GM23338 (cell line): ENCODE results near the gene C4orf36. TPM values are rescaled to one million over a fixed set of nuclear protein-coding genes. Genes with fewer than 3 reads are reported as not detected.

Source experiments
- ATAC-seq: fragments of 200-7000 bp; cut with Tn5 transposase; 3 replicates; pipeline ENCODE4 v1.9.1; 2020
- DNase-seq: peaks from one replicate; pipeline ENCODE4 v3.0.0-alpha.2; 2015; ENCODE audit warnings: low spot score
- H2AFZ ChIP-seq: fragments of 200-600 bp; sonication (generic); 2 replicates; pipeline ENCODE4 v1.8.0; 2016; ENCODE audit warnings: antibody characterized with exemption, mild to moderate bottlenecking, moderate library complexity
- H3F3A ChIP-seq: fragments of 200-600 bp; sonication (generic); replicated peaks from 2 replicates; pipeline ENCODE4 v1.8.0; 2017; ENCODE audit warnings: antibody characterized with exemption, mixed run types, low read depth
- H3K27ac ChIP-seq: fragments of 200-600 bp; sonication (generic); 2 replicates; pipeline ENCODE4 v1.6.1; 2016; ENCODE audit warnings: low read depth
- H3K27me3 ChIP-seq: fragments of 200-600 bp; sonication (generic); 2 replicates; pipeline ENCODE4 v1.8.0; 2016; ENCODE audit warnings: mild to moderate bottlenecking, mixed run types, moderate library complexity; ENCODE audit not compliant: insufficient read depth
- H3K36me3 ChIP-seq: fragments of 200-600 bp; sonication (generic); 2 replicates; pipeline ENCODE4 v1.8.0; 2016; ENCODE audit warnings: mild to moderate bottlenecking; ENCODE audit not compliant: insufficient read depth
- H3K4me1 ChIP-seq: fragments of 200-600 bp; sonication (generic); 2 replicates; pipeline ENCODE4 v1.8.0; 2016; ENCODE audit warnings: mild to moderate bottlenecking, moderate library complexity; ENCODE audit not compliant: insufficient read depth
- H3K4me2 ChIP-seq: fragments of 200-600 bp; sonication (generic); 2 replicates; pipeline ENCODE4 v1.7.1; 2017; ENCODE audit warnings: mixed run types
- H3K4me3 ChIP-seq: fragments of 200-600 bp; sonication (generic); 2 replicates; pipeline ENCODE4 v1.6.1; 2016; ENCODE audit warnings: mixed run types
- H3K79me2 ChIP-seq: fragments of 200-600 bp; sonication (generic); replicated peaks from 2 replicates; pipeline ENCODE4 v1.8.0; 2017; ENCODE audit warnings: mild to moderate bottlenecking; ENCODE audit not compliant: insufficient read depth
- H3K9me2 ChIP-seq: fragments of 200-600 bp; sonication (generic); 2 replicates; pipeline ENCODE4 v1.8.0; 2017; ENCODE audit not compliant: insufficient read depth
- H4K20me1 ChIP-seq: fragments of 200-600 bp; sonication (generic); replicated peaks from 2 replicates; pipeline ENCODE4 v1.8.0; 2017; ENCODE audit warnings: mild to moderate bottlenecking; ENCODE audit not compliant: insufficient read depth
- H3K27ac Mint-ChIP-seq: 2 replicates; pipeline ENCODE4 v1.8.0; 2020; ENCODE audit warnings: inconsistent platforms, mild to moderate bottlenecking, moderate library complexity, mixed read lengths
- H3K27me3 Mint-ChIP-seq: 3 replicates; pipeline ENCODE4 v1.8.0; 2022; ENCODE audit warnings: low read depth, mild to moderate bottlenecking, moderate library complexity, mixed read lengths, inconsistent platforms; ENCODE audit not compliant: insufficient read depth, poor library complexity
- H3K36me3 Mint-ChIP-seq: 3 replicates; pipeline ENCODE4 v1.8.0; 2021; ENCODE audit warnings: low read depth, mild to moderate bottlenecking, inconsistent platforms, moderate library complexity, mixed read lengths
- H3K4me1 Mint-ChIP-seq: 3 replicates; pipeline ENCODE4 v1.8.0; 2020; ENCODE audit warnings: mild to moderate bottlenecking, inconsistent platforms, mixed read lengths
- H3K4me3 Mint-ChIP-seq: 3 replicates; pipeline ENCODE4 v1.8.0; 2021; ENCODE audit warnings: moderate library complexity, mild to moderate bottlenecking, inconsistent platforms, mixed read lengths
- H3K9me3 Mint-ChIP-seq: 3 replicates; pipeline ENCODE4 v1.8.0; 2020; ENCODE audit warnings: moderate library complexity, mild to moderate bottlenecking, inconsistent platforms, mixed read lengths
- CREB1 ChIP-seq: fragments of 250-450 bp; sonication (Bioruptor Pico); IDR thresholded peaks from 2 replicates; pipeline ENCODE4 v1.5.0; 2020; ENCODE audit warnings: low read depth, mild to moderate bottlenecking, moderate library complexity
- ETS1 ChIP-seq: IDR thresholded peaks from 2 replicates; pipeline ENCODE4 v1.6.1; 2016; ENCODE audit warnings: antibody characterized with exemption
- EZH2 ChIP-seq: fragments of 200-600 bp; sonication (generic); IDR thresholded peaks from one replicate; pipeline ENCODE4 v1.8.0; 2017; ENCODE audit warnings: antibody characterized with exemption, mild to moderate bottlenecking, low read depth; ENCODE audit not compliant: unreplicated experiment
- POLR2AphosphoS5 ChIP-seq: IDR thresholded peaks from 2 replicates; pipeline ENCODE4 v1.6.1; 2016; ENCODE audit warnings: antibody characterized with exemption, low read depth
- REST ChIP-seq: IDR thresholded peaks from one replicate; pipeline ENCODE4 v1.6.1; 2018; ENCODE audit warnings: antibody characterized with exemption; ENCODE audit not compliant: unreplicated experiment
- ZNF462 ChIP-seq: fragments of 250-450 bp; sonication (Bioruptor Pico); IDR thresholded peaks from 2 replicates; pipeline ENCODE4 v1.5.0; 2020; ENCODE audit warnings: mild to moderate bottlenecking, moderate library complexity
- polyA plus RNA-seq: library from polyadenylated mRNA; unstranded; fragments of >200 nt; fragmentation: Nextera tagmentation; extraction: Ambion mirVana; gene quantifications from 2 replicates; pipeline ENCODE4 v1.2.1, GENCODE V29; 2016
- total RNA-seq: library from RNA; depleted of rRNA; stranded (reverse); fragments of >200 nt; shearing (Covaris generic); gene quantifications from 2 replicates; pipeline ENCODE4 v1.2.3, GENCODE V29; 2014
- TF ChIP-seq, protein P1 (sequence below), 2 experiments: fragments of 200-600 bp in 1 of 2; sonication (generic) in 1 of 2; conservative IDR thresholded peaks; 2 replicates each; pipeline versions ENCODE4 v1.5.1 to v1.6.1; 2016 to 2017; ENCODE audit warnings: antibody characterized with exemption in 2 of 2, low read depth in 2 of 2, mild to moderate bottlenecking in 2 of 2, moderate library complexity in 1 of 2

Gene C4orf36
- total and polyA plus RNA-seq, 2 experiments from 2014 or later = 1.1 to 1.6 TPM

DNA sequence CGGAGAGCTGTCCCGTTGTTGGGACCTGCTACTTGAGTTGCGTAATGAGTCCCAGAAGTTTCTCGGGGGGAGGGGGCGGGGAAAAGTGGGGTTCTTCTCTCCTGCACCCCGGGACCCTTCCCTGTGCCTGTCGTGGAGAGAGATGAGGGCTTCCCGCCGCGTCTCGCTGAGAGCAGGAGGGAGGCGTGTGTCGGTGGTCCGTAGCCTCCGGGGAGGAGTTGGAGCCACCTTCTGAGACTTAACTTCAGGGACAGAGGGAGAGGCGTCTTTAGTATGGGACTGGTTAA lies 43.3 kb upstream of the C4orf36 start (continued):
- no peak for TF ChIP-seq ZNF462

DNA sequence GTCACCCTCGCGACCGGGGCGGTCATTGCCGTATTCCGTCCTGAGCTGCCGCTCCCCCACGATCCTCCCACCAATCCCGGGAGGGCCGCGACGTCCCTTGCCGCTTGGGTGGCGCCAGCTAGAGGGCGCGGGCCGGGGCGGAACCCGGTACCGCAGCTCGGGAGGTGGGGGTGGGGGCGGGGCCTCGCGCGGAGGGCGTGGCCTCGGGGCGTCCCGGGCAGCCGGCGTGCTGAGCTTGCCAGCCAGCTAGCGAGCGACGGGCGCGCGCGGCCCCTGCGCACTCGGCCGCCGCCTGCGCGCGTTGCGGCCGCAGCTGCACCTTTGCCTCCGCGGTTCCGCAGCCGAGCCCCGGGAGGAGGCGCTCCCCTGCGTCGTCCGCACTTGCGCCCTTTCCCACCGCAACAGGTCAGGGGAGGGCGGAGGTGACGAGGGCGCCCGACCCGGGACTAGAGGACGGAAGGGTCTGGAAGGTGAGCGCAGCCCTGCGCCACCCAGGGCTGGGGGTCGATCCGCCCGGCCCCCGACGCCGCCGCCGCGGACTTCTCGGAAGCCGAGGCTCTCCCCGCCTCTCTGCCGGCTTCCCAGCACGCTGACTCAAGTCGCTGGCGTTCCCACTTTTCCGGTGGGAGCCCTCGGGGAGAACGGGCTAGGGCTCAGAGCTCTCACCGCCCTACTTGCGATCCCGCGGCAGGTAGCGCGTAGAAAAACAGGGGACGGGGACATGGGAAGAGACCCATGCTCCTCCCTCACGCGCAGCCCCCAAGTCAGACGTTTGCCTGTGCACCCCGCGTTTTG lies 42.7 kb upstream of the C4orf36 start, which contains the start of gene AFF1:
TSS of gene AFF1 (plus strand) at position 241 of the 795 bp plus-strand sequence. CDS start 13,523 bp downstream, outside the sequence.
- Histone ChIP-seq H2AFZ (peak within 1 kb of the TSS; percentile 83), H3K27me3 (no peaks in the 10 kb centered on the region), H3K4me2 (peak within 1 kb of the TSS; percentile 91), H3F3A (peaks cover 9% of the 10 kb centered on the region), H3K4me1 (peaks cover 37% of the 10 kb centered on the region), H4K20me1 (peaks cover 10% of the 10 kb centered on the region; the same call in 1 of the 2 replicates), H3K79me2 (peaks cover 39% of the 10 kb centered on the region), H3K36me3 (no peaks in the 10 kb centered on the region), H3K4me3 (peak within 1 kb of the TSS; percentile 71), H3K9me2 (no peaks in the 10 kb centered on the region), H3K27ac (peak within 1 kb of the TSS; percentile 93)
- ATAC-seq = peak; percentile 73
- Mint-ChIP-seq H3K27me3 (peaks cover 8% of the 10 kb centered on the region), H3K4me3 (peak within 1 kb of the TSS; percentile 87), H3K4me1 (peaks cover 36% of the 10 kb centered on the region), H3K9me3 (no peaks in the 10 kb centered on the region; the same call in 2 of the 3 replicates), H3K27ac (peak within 1 kb of the TSS; percentile 96), H3K36me3 (peaks cover 7% of the 10 kb centered on the region)
- DNase-seq = peak; percentile 94
- TF ChIP-seq EZH2 (no peak), POLR2AphosphoS5 (peak; percentile 87), ETS1 (peak; percentile 20; the same call in 1 of the 2 replicates), REST (peak; percentile 19), CREB1 (CRISPR knock-in tag) (no peak)
- TF ChIP-seq, protein P1, sequence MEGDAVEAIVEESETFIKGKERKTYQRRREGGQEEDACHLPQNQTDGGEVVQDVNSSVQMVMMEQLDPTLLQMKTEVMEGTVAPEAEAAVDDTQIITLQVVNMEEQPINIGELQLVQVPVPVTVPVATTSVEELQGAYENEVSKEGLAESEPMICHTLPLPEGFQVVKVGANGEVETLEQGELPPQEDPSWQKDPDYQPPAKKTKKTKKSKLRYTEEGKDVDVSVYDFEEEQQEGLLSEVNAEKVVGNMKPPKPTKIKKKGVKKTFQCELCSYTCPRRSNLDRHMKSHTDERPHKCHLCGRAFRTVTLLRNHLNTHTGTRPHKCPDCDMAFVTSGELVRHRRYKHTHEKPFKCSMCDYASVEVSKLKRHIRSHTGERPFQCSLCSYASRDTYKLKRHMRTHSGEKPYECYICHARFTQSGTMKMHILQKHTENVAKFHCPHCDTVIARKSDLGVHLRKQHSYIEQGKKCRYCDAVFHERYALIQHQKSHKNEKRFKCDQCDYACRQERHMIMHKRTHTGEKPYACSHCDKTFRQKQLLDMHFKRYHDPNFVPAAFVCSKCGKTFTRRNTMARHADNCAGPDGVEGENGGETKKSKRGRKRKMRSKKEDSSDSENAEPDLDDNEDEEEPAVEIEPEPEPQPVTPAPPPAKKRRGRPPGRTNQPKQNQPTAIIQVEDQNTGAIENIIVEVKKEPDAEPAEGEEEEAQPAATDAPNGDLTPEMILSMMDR (conservative IDR thresholded peaks at IDR 0.05; ENCODE audit: low read depth in 2 of 2) = peak in 1 of 2 experiments; percentile 50; a peak in 2 of 4 replicates
